PFSK-1 (cell line): Measurements from ENCODE around the gene C3orf49.

Source experiments
- POLR2AphosphoS5 ChIP-seq: IDR thresholded peaks from 2 replicates; pipeline ENCODE4 v1.6.1; 2012; ENCODE audit warnings: low read depth, mild to moderate bottlenecking, control low read depth, low read length, moderate library complexity
- TAF1 ChIP-seq: IDR thresholded peaks from 2 replicates; pipeline ENCODE4 v1.6.1; 2012; ENCODE audit warnings: low read length, control low read depth, borderline replicate concordance; ENCODE audit not compliant: insufficient read depth

DNA sequence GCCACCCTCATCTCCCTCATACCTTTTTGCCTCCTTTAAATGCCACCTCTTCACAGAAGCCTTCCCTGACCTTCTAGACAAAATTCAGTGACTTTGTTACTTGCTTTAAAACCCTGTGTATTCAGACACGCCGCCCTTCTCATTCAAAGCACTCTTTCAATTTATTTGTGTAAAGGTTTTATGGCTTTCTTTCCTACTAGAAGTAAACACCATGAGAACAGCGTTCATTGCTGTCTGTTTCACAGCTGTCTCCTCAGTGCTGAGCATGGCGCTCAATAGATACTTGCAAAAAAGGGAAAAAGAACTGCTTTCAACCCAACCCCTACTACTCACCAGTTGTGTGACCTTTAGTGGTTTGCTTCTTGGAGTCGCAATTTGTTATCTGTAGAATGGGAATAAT, 61.6 kb downstream of the C3orf49 start:
- TF ChIP-seq POLR2AphosphoS5: no peak
- no peak for TF ChIP-seq TAF1
